GM12891 (cell line): Measurements from ENCODE around the gene SF3B2.

ENCODE experiments used
- POLR2A ChIP-seq: IDR thresholded peaks from 2 replicates; pipeline ENCODE4 v1.6.1; 2011; ENCODE audit warnings: low read depth, low read length, control low read depth
- POLR2AphosphoS5 ChIP-seq: IDR thresholded peaks from 2 replicates; pipeline ENCODE4 v1.6.1; 2011; ENCODE audit warnings: low read depth, low read length, control low read depth
- POU2F2 ChIP-seq: IDR thresholded peaks from 2 replicates; pipeline ENCODE4 v1.6.1; 2011; ENCODE audit warnings: low read depth, mild to moderate bottlenecking, control low read depth, low read length, moderate library complexity
- SPI1 ChIP-seq: IDR thresholded peaks from 2 replicates; pipeline ENCODE4 v1.6.1; 2011; ENCODE audit warnings: low read depth, low read length, control low read depth
- TAF1 ChIP-seq: IDR thresholded peaks from 2 replicates; pipeline ENCODE4 v1.6.1; 2011; ENCODE audit warnings: low read depth, low read length, control low read depth

DNA sequence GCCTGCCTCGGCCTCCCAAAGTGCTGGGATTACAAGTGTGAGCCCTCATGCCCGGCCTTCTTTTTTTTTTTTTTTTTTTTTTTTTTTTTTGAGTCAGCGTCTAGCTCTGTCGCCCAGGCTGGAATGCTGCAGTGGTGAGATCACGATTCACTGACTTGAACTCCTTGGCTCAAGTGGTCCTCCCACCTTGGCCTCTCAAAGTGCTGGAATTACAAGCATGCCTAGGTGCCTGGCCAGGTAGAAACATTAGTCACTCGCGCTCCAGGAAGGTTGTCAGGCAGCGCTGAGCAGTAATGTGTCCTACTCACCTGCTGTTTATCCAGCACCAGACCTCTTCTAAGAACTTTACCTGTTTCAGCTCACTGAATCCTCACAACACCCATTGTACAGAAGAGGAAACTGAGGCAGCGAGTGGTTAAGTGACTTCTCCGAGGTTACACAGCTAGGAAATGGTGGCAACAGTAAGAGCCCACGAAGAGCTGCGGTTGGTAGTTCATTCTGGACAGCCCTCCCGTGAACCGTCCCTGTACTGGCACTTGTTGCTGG is 40.9 kb upstream of the SF3B2 start:
- TF ChIP-seq POLR2A, result no peak
- no peak for TF ChIP-seq POU2F2
- TF ChIP-seq POLR2AphosphoS5, result no peak
- TF ChIP-seq SPI1, result no peak
- TF ChIP-seq TAF1, result no peak
